Inferior parietal cortex (tissue), 1 donor: Measurements from ENCODE around the gene SAP30L.

Experiments used
- DNase-seq: peaks from one replicate; pipeline ENCODE4 v3.0.0-alpha.2; 2016; ENCODE audit errors: extremely low spot score

The SAP30L gene

DNA sequence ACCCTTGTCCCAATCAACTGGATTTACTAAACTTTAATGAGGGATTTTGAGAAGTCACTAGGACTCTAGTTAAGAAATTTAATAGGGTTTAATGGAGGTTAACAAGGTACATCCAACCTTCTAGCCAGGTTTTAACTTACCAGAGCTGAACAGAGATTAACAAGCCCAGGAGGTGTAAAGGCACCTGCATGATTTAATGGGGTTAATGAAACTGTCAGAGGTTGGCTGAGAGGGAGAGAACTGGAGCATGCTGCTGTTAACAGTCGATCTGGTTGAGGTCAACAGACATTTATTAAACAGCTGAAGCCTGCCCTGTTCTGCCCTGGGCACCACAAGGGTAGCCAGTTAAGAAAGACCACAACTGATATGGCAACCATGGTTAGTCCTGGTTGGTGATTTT, 18.6 kb downstream of the SAP30L start:
- no peak for DNase-seq

- no peak for DNase-seq
Measured at GRCh38 chr5:154465169-154465568, 19.4 kb downstream of the SAP30L start.

DNA sequence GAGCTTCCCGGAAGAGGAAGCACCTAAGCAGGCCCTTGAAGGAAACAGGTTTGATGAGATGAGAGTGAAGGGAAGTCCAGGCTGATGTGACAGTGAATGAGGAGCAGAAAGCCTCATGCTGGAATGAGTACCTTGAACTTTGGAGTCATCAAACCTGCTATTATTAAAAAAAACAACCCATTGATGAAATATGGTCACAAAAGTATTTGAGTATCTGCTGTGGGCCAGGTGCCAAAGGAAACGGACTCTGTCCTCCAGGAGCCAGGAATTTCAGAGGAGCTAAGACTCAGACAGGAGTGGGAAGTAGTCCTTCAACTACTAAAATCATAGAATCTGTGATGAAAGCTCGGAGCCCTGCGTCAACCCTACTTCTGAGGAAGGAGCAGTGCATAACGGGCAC, 20.4 kb downstream of the SAP30L start:
- DNase-seq, result no peak

DNA sequence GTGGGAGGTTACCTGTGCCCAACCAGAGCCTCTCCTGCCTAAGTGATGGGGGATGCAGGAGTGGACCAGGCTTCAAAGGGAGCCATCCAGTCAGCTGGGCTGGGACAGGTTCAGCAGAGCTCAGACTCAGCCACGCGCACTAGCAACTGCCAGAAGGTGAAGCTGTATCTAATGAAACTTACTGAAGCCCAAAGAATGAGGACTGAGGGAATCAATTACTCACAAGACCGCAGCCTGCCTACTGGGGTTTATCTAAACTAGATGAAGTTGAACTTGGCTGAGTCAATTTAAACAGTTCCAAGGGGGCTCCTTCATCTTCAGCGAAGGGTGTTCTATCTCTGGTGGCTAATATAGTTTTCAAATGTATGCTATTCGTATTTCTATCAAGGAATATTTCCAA, 20.9 kb downstream of the SAP30L start:
- no peak for DNase-seq

GRCh38 chr5:154467655-154468354, 22.0 kb downstream of the SAP30L start:
- DNase-seq, result peak; percentile 83

GRCh38 chr5:154470137-154470536, 24.3 kb downstream of the SAP30L start:
- no peak for DNase-seq

- no peak for DNase-seq
Measured at GRCh38 chr5:154470947-154471870, 25.4 kb downstream of the SAP30L start.

- no peak for DNase-seq
Measured at GRCh38 chr5:154472871-154473580, 27.2 kb downstream of the SAP30L start.

- DNase-seq, result no peak
Measured at GRCh38 chr5:154473581-154474283, 27.9 kb downstream of the SAP30L start.

GRCh38 chr5:154474396-154475334, 28.9 kb downstream of the SAP30L start:
- no peak for DNase-seq

GRCh38 chr5:154475591-154476353, 30.0 kb downstream of the SAP30L start:
- no peak for DNase-seq

DNA sequence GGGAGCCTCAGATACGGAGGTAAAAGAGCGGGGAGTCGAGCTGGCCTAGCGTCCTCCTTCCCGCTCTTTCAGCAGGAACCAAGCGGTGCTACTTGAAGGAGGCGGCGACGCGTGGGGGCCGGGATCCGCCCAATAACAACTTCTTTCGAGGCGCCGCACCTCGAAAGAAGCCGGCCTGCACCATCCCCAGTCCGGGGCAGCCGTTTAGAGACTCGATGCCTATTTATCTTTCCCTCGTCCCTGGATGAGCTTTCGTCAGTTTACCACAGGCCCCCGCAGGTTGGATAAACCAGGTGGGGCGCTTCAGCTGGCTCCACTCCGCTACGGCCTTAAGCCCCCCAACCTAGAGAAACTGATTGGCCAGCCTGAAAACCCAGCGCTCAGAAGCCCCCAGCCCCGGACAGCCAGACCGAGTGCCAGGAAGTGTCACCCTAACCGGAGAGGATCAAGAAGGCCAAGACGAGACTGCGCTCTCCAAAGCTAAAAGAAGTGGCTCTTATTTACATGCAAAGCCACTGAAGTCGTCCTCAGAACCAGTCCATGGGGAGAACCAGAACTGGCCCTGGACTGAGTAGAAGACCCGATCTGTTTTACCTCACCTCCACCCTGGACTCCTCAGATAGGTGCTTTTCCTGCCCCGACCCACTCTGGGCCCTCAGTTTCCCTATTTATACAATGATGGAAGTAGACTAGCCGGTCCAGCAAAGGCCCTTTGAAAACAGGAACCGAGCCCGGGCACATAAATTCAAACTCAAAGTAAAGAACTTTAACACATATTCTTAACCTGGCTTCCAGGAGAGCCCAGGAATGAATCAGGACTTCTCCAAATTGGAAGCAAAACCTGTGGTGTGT, 30.8 kb downstream of the SAP30L start:
- no peak for DNase-seq

- DNase-seq, result no peak
Measured at GRCh38 chr5:154477382-154478223, 31.8 kb downstream of the SAP30L start.

- DNase-seq, result no peak
Measured at GRCh38 chr5:154478224-154478565, 32.4 kb downstream of the SAP30L start, which contains the start of gene HAND1. Gene HAND1 (minus strand): TSS chr5:154478227. CDS start chr5:154478008, 219 bp downstream.

DNA sequence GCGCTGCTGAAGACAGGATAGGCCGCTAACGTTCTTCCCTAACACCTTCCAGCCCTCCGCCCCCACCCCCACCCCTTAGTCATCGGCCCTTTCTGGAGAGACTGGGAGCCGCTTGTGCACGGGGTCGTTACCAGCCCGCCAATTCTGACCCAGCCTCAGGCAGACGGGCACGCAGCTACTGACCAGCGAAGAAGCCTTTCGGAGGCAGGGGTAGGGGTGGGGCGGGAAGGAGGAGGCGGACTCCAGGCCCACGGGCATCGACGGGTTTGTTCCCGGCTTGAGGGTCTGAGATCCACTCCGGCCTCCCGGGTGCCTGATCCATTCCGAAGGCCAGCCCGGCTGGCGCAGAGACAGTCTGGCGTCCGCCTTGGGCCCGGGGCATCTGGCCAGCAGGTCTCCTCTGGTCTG, 33.0 kb downstream of the SAP30L start:
- no peak for DNase-seq

DNA sequence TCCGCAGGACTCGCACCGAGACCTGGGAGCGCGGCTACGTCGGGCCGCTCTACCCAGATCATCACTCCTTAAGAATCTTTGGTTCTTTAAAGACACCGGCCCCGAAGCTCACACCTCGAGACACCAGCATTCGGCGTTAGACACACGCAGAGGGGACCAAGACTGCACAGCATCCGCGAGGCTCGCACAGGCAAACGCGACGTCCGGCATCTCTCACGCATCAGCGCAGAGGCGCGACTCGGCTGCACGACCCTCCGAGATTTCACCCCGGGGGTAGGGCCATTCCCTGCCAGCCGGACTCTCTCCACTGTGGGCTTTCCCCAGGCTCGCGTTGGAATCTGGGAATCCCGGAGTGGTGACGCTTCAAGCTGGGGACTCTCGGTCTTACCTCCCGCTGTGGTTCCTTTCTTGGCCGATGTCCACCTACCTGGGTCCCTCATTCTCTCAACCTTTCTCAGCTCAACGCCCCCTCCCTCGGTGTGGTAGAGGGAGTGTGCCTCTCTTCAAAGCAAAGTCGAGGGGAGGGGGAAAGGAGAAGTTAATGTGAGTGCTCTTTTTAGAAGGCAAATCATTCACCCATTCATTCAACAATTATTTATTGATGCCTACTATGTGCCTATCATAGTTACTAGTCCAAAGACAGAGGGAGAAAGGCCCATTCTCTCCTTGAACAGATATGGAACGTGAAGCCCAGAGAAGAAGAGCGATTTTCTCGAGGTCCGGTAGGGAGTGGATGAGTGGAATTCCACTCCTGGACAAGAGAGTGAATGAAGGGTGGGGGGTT, 33.6 kb downstream of the SAP30L start:
- no peak for DNase-seq
